Stimulated activated CD4-positive, alpha-beta T cell treated with anti-CD3 and anti-CD28 coated beads, Interleukin-12 subunit alpha, Interleukin-12 subunit beta, amount 100 ng/mL, for 4 hours (primary cell): ENCODE data around the gene MESD.
"Not testable (repeated sequence)": the region's sequence is repeated elsewhere in the genome, so short reads cannot be mapped to it uniquely, and the experiment has no call there.

ENCODE experiments used
- DNase-seq: peaks from one replicate; pipeline ENCODE4 v3.0.0-alpha.2; 2020

The MESD gene

DNA sequence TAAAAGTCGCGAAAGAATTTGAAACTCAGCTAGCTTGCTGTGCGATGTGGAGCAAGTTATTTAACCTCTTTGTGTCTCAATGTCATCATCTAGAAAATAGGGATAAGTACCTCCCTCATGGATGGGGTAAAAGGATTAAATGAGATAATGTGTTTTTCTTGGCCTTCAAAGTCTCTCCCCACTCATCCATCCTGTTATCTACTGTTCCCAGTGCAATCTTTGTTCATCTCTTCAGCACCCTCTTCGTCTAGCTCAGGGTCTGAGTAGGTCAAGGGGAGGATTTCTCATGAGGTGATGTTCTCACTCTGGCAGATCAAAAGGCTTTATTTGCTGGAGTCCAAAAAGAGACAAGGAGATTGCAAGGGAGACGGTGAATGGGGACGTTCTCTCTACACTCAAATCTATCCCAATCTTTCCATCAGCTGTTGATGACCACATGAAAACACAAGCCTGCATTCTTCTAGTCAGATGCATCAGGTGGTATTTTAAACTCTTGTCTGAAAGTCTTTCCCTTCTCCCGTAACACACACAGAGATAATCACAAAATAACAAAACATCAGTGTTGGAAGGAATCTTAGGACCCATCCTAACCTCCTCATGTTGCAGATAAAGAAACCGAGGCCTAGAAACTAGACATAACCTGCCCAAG lies 1.3 kb downstream of the MESD start:
- DNase-seq = no peak

DNA sequence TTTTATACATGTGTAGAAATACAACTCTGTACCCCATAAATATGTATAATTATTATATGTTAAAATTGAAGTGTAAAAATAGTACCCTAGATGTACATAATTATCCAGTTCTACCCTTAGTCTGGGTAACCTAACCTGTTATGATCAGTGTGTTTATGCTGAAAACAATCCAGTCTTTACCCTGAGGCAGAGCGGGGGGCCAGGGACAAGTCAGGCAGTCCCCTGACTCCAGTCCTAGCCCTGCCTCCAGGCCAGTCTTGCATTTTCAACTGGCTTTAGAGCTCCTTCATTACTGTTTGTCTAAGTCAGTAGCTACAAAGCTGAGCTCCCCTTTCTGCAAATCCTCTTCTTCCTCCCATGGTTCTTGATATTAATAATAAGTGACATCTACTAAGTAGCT lies 3.1 kb downstream of the MESD start:
- no peak for DNase-seq

- no peak for DNase-seq
Measured at GRCh38 chr15:80985981-80986380, 3.6 kb downstream of the MESD start.

DNA sequence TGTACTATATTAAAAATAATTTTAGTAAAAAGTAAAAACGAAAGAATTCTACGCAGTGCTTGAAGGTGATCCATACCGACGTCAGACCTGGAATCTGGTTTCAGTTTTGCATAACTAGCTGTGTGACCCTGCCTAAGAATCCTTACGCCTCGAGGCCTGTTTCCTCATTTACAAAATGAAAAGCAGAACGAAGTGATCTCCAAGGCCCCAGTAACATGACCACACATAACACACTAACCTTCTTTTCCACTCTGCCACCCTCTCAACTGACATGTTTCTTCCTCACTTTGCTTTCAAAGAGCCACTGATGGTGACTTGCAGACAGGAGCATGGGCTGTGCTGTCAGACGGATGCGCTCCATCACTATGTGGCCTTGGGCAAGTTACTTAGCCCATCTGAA lies 4.8 kb downstream of the MESD start:
- DNase-seq = no peak

GRCh38 chr15:80982839-80983238 lies 6.8 kb downstream of the MESD start:
- no peak for DNase-seq

GRCh38 chr15:80982205-80982604 lies 7.4 kb downstream of the MESD start:
- no peak for DNase-seq

DNA sequence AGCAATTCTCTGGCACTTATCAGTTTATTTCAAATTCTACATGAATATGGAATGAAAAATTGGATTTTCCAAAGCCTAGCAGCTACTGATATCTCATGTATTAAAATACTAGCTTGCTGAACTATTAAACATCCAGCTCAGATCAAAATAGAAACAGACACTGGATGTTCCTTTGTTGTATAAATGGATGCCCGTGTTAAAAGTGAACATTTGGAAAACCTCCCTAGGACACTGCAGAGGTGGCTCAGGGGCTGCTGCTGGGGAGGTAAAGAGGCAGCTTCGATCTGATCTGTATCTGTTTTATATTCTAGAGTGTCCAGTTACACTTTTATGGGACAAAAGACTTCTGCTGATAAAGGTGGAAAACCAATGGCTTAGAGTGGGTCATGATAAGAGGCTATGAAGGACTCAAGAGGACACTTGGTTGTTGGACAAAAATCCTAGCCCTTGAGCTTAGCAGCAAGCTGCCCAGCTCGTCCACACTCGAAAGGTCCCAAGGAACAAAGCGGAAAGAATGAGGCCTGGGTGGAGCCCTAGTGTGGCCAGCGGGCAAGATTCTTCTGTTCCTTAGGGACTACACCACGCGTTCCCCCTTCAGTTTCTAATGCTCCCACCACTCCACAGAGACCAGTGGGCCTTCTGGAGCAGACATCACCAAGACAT lies 9.9 kb downstream of the MESD start:
- DNase-seq = no peak

- no peak for DNase-seq
Measured at GRCh38 chr15:80978685-80979329, 10.8 kb downstream of the MESD start.

GRCh38 chr15:80977627-80978036 lies 12.0 kb downstream of the MESD start:
- peak; percentile 20 for DNase-seq

DNA sequence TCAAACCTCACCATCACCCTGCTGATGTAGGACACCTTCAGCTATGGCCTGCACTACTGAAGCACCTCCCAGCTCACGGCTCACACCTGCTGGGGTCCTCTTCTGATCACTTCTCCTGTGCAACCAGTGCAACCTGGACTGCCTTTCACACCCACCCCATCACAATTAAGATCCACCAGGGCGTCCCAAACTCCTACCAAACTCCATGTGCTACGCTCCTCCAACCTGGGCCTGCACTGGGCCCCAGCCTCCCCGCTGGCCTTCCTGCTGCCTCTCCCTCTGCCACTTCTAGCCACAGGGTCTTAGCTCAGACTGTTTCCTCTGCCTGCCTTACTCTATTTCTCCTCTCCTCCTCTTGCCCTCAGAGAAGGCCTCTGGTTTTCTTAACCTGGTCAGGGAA lies 12.8 kb downstream of the MESD start:
- DNase-seq = no peak

DNA sequence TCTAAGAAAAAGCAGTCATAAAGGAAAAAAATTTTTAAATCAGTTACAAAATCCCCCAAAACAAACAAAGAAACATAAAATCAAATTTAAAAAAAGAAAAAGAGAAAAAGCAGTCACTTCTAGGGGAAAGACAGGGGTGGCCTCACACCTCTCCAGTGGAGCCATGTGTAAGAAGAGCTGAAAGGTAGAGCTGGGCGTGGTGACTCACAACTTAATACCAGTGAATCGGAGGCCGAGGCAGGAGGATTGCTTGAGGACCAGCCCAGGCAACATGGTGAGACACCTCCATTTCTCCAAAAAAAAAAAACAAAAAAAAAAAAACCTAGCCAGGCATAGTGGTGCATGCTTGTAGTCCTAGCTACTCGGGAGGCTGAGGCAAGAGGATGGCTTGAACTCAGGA lies 14.7 kb downstream of the MESD start:
- DNase-seq = no peak

- DNase-seq = no peak
Measured at GRCh38 chr15:80972276-80972675, 17.3 kb downstream of the MESD start.

- DNase-seq = no peak
Measured at GRCh38 chr15:80971143-80971542, 18.5 kb downstream of the MESD start.

DNA sequence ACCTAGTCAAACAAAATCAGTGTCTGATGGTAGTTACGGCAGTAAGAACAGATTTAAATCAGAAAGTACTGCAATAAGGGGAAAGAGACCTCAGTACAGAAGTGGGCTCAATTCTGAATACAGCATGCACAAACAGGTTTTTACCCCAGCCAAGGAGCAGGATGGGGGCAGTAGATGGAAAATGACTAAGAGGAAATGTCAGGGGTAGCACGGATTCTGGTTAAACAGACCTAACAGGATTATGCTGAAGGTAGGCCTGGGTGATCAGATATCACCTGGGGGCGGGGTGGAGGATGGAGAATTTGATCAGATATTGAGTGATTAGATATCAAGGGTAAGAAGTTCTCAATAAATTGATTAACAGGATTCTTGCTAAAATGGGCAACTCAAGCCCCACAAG lies 19.0 kb downstream of the MESD start:
- no peak for DNase-seq

GRCh38 chr15:80970018-80970657 lies 19.5 kb downstream of the MESD start:
- DNase-seq = peak; percentile 57

DNA sequence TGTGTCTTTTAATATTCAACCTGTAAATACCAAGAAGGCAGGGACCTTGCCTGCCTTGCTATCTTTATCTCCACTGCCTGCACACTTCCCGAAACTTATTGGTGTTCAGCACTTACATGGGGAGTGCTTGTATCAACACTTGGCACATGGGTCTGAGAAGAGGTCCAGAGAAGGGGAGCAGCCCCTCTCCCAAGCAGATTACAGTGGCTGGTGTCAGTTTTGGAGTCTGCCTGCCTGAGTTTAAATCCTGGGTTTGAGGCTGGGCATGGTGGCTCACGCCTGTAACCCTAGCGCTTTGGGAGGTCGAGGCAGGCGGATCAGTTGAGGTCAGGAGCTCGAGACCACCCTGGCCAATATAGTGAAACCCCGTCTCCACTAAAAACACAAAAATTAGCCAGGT lies 20.3 kb downstream of the MESD start:
- DNase-seq = no peak

DNA sequence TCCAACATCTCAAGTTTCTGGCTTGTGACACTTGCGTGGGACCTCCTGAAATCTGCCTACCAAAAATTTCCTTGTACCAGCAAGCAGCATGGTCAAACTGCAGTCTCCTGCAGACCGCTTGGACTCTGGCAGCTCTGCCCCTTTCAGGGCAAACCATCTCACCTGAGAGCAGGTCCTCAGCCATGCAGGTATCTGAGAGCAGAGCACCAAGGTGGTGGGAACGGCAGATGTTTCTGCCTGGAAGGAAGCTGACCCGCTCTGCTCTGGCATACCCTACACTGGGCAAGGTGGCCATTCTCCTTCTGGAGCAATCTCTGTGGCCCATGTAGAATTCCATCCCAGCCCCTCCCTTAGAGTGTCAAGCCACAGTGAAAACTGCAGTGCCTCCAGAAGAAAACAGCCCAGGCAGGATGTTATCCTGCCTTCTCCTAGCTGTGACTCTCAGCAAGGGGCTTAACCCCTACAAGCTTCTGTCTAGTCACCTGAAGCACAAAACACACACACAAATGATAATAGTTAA lies 21.6 kb downstream of the MESD start:
- no peak for DNase-seq

- no peak for DNase-seq
Measured at GRCh38 chr15:80967451-80967850, 22.2 kb downstream of the MESD start.

GRCh38 chr15:80966431-80967197 lies 23.0 kb downstream of the MESD start:
- DNase-seq = no peak

DNA sequence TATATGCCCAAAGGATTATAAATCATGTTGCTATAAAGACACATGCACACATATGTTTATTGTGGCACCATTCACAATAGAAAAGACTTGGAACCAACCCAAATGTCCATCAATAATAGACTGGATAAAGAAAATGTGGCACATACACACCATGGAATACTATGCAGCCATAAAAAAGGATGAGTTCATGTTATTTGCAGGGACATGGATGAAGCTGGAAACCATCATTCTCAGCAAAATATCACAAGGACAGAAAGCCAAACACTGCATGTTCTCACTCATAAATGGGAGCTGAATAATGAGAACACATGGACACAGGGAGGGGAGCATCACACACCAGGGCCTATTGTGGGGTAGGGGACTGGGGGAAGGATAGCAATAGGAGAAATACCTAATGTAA lies 24.2 kb downstream of the MESD start:
- DNase-seq = not testable (repeated sequence)

DNA sequence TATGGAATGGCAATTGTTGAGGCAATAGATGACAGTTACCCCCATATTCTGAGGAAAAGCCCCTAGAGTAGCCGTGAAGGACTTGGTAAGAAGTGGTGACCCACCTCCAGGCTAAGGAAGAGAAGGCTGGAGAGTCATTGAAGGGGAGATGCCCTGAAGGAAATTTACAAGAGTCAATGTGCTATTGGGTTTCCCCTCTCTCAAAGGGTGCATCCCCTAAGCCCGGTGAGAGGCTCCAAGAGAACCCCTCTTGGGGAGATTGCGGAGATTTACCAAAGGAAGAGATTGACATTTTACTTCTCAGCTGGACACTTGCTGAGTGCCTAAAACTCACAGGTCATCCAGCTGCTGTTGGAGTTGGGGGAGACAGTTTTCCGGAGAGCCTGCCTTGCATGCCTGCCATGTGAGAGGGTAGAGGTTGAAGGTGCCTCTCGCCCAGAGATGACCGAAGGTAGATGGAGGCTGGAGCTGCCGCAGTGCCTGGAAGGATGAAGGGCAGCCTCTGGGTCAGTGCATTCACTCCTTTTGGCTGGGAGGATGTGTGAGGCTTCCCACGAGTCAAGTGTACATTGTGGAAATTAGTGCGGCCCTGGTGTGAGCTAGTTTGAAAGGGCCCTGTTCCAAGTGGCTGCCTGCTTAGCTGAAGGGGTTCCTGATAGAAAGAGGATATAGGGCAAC lies 30.7 kb downstream of the MESD start:
- no peak for DNase-seq

DNA sequence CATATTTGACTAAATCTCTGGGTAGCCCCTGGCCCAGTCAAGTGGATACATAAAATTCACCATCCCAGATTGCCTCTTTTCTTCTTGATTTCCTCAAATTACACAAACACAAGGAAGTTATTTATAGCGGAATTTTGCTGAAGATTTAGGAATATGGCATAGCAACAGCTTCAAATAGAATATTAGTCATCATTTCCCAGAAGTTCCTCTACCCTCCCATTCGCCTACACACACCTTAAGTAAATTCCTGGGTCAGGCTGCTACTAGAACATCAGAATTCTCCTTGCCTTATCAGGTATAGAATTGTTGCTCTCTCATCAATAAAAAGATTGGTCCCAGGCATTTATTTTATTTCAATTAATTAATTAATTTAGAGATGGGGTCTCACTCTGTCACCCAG lies 31.6 kb downstream of the MESD start:
- DNase-seq = no peak
